Smooth muscle cell (in vitro differentiated cells): ENCODE measurements around the gene LRRC3C. TPM values are rescaled to one million over a fixed set of nuclear protein-coding genes. Genes with fewer than 3 reads are reported as not detected.

Source experiments
- DNase-seq: peaks from one replicate; lab custom pipeline; 2025; ENCODE audit not compliant: unreplicated experiment; lab: John Stamatoyannopoulos, UW
- H2AFZ ChIP-seq: fragments of 200-600 bp; sonication (generic); 2 replicates; pipeline ENCODE4 v1.6.0; 2016; ENCODE audit warnings: antibody characterized with exemption, low read depth, mild to moderate bottlenecking
- H3F3A ChIP-seq: fragments of 200-600 bp; sonication (generic); 2 replicates; pipeline ENCODE4 v1.6.0; 2017; ENCODE audit warnings: antibody characterized with exemption, low read depth
- H3K27ac ChIP-seq: fragments of 200-600 bp; sonication (generic); 2 replicates; pipeline ENCODE4 v1.5.1; 2016; ENCODE audit warnings: low read depth, mild to moderate bottlenecking
- H3K27me3 ChIP-seq: fragments of 200-600 bp; sonication (generic); 2 replicates; pipeline ENCODE4 v1.6.1; 2016; ENCODE audit warnings: low read depth, mild to moderate bottlenecking
- H3K36me3 ChIP-seq: fragments of 200-600 bp; sonication (generic); 2 replicates; pipeline ENCODE4 v1.5.1; 2016; ENCODE audit warnings: low read depth
- H3K4me1 ChIP-seq: fragments of 200-600 bp; sonication (generic); 2 replicates; pipeline ENCODE4 v1.5.1; 2016; ENCODE audit warnings: low read depth
- H3K4me2 ChIP-seq: fragments of 200-600 bp; sonication (generic); 2 replicates; pipeline ENCODE4 v1.6.0; 2016; ENCODE audit warnings: mild to moderate bottlenecking
- H3K4me3 ChIP-seq: fragments of 200-600 bp; sonication (generic); 2 replicates; pipeline ENCODE4 v1.5.1; 2016; ENCODE audit warnings: mild to moderate bottlenecking
- H3K79me2 ChIP-seq: fragments of 200-600 bp; sonication (generic); 2 replicates; pipeline ENCODE4 v1.6.0; 2016; ENCODE audit warnings: low read depth, mild to moderate bottlenecking
- H3K9ac ChIP-seq: fragments of 200-600 bp; sonication (generic); 2 replicates; pipeline ENCODE4 v1.6.0; 2016; ENCODE audit warnings: low read depth
- H3K9me3 ChIP-seq: fragments of 200-600 bp; sonication (generic); replicated peaks from 2 replicates; pipeline ENCODE4 v1.5.1; 2016; ENCODE audit warnings: low read depth
- H4K20me1 ChIP-seq: fragments of 200-600 bp; sonication (generic); 2 replicates; pipeline ENCODE4 v1.6.0; 2016; ENCODE audit warnings: low read depth
- WGBS: methylation state at CpG from one replicate; pipeline ENCODE4 v1.1.7; 2016; ENCODE audit warnings: low lambda C conversion rate; 5-methylcytosine and 5-hydroxymethylcytosine counted together
- polyA plus RNA-seq: library from polyadenylated mRNA; unstranded; fragments of >200 nt; fragmentation: Nextera tagmentation; extraction: Ambion mirVana; gene quantifications from 2 replicates; pipeline ENCODE4 v1.2.1, GENCODE V29; 2016
- total RNA-seq: library from RNA; depleted of rRNA; stranded (reverse); fragments of >200 nt; gene quantifications from 2 replicates; pipeline ENCODE4 v1.2.3, GENCODE V29; 2014
- TF ChIP-seq, protein P1 (sequence below): fragments of 200-600 bp; sonication (generic); IDR thresholded peaks from 2 replicates; pipeline ENCODE4 v1.5.1; 2017; ENCODE audit warnings: borderline replicate concordance, mild to moderate bottlenecking, antibody characterized with exemption; ENCODE audit not compliant: insufficient read depth, poor library complexity, severe bottlenecking

Gene LRRC3C
- total and polyA plus RNA-seq, 2 experiments from 2014 or later, result not detected

DNA sequence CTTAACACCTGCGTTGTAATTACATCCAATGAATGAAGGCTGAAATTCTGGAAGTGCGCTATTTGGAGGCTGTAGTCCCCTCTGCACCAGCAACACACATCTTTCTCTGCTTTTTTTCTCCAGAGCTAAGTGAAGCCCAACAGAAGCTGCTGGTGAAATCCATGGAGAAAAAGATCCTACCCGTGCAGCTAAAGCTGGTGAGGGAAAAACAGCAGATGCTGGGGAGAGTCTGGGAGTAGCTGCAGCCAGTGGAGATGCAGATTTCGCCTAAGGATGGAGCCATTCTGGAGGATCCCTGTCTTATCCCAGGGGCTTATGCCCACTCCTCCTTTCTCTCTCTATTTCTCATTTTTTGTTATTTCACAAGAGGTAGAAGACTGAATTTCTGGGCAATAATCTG is 48.3 kb downstream of the LRRC3C start:
- Histone ChIP-seq H4K20me1 (no peaks in the 10 kb centered on the region), H3F3A (no peaks in the 10 kb centered on the region), H3K4me1 (peaks cover 8% of the 10 kb centered on the region), H3K27me3 (peaks cover 7% of the 10 kb centered on the region), H3K79me2 (peaks cover under 1% of the 10 kb centered on the region), H3K9ac (no peak overlapping the region), H3K9me3 (no peaks in the 10 kb centered on the region), H3K27ac (no peak overlapping the region), H3K36me3 (no peaks in the 10 kb centered on the region), H3K4me3 (no peak overlapping the region), H2AFZ (no peak overlapping the region), H3K4me2 (no peak overlapping the region)
- 81% methylated on average over 4 of the region's 4 CpGs for WGBS
- no peak for DNase-seq
- TF ChIP-seq, protein P1, sequence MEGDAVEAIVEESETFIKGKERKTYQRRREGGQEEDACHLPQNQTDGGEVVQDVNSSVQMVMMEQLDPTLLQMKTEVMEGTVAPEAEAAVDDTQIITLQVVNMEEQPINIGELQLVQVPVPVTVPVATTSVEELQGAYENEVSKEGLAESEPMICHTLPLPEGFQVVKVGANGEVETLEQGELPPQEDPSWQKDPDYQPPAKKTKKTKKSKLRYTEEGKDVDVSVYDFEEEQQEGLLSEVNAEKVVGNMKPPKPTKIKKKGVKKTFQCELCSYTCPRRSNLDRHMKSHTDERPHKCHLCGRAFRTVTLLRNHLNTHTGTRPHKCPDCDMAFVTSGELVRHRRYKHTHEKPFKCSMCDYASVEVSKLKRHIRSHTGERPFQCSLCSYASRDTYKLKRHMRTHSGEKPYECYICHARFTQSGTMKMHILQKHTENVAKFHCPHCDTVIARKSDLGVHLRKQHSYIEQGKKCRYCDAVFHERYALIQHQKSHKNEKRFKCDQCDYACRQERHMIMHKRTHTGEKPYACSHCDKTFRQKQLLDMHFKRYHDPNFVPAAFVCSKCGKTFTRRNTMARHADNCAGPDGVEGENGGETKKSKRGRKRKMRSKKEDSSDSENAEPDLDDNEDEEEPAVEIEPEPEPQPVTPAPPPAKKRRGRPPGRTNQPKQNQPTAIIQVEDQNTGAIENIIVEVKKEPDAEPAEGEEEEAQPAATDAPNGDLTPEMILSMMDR, result no peak

DNA sequence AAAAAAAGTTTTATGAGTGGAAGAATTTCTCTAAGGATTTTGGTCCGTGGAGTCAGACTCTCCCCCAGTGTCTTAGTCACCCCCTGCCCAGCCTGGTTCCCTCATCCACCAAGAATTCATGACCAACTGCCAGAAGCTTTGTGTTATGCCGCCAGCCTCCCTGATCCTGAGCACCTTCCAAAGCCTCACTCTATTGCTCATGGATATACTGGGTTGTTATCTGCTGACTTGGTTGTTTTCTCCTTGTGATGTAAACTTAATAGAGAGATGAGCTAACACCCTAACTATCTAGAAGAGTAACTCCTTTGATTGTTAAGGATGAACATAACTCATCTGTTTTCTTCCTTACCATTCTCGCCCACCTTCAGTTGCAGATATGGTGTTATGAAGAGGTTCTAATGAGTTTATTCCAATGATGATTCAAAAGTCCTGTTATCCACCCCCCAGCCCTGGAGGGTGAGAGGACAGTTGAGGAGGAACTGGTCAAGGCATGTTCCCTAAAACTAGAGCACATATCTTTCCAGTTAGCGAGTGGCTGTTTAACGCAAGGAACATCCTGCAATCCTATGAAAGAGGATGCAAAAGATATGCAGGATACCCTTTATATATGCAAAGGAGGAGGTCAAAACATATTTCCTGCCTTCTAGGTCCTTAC is 51.6 kb downstream of the LRRC3C start:
- TF ChIP-seq, protein P1, result no peak
- Histone ChIP-seq H3K9me3 (no peaks in the 10 kb centered on the region), H3K27ac (peak overlapping the region; percentile 94), H2AFZ (no peak overlapping the region), H3K9ac (peak overlapping the region; percentile 93), H3K79me2 (peaks cover 26% of the 10 kb centered on the region), H3F3A (no peaks in the 10 kb centered on the region), H3K27me3 (no peaks in the 10 kb centered on the region), H3K36me3 (no peaks in the 10 kb centered on the region), H4K20me1 (peaks cover 21% of the 10 kb centered on the region), H3K4me1 (peaks cover 19% of the 10 kb centered on the region), H3K4me3 (peak overlapping the region; percentile 78), H3K4me2 (peak overlapping the region; percentile 91)
- no peak for DNase-seq
- 23% methylated on average over 5 of the region's 5 CpGs for WGBS

DNA sequence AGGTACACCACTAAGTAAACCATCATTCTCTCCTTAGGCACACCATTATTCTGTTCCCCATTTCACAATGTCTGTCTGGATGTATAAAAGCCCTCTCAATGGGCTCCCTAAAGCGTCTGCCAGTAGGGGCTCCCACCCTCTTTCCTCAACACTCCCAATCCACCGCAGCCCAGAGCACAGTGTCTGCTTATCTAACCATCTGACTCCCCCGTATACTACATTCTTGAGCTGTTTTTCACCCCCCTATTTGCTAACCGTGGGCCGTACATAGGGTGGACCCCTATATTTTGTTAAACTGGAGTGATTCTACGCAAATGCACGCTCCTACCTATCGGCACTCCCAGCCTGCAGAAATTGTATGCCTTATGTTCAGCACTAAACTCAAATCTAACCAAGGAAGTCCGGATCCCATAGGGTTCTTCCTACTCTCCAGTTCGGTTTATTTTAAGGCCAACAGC is 52.4 kb downstream of the LRRC3C start:
- H3K27me3 ChIP-seq, result no peaks in the 10 kb centered on the region
- H3K4me1 ChIP-seq, result peaks cover 19% of the 10 kb centered on the region
- H2AFZ ChIP-seq, result peak overlapping the region; percentile 89
- H4K20me1 ChIP-seq, result peaks cover 21% of the 10 kb centered on the region
- H3K79me2 ChIP-seq, result peaks cover 26% of the 10 kb centered on the region
- WGBS, result 3% methylated on average over 10 of the region's 10 CpGs
- peak overlapping the region; percentile 91 for H3K4me2 ChIP-seq
- H3K9ac ChIP-seq, result peak overlapping the region; percentile 93
- peak overlapping the region; percentile 94 for H3K27ac ChIP-seq
- peak overlapping the region; percentile 78 for H3K4me3 ChIP-seq
- H3K9me3 ChIP-seq, result no peaks in the 10 kb centered on the region
- H3K36me3 ChIP-seq, result no peaks in the 10 kb centered on the region
- H3F3A ChIP-seq, result no peaks in the 10 kb centered on the region
- TF ChIP-seq, protein P1, result peak; percentile 5
- DNase-seq, result no peak
